MCF 10A (cell line): Measurements from ENCODE around the gene CIB4. TPM values are rescaled to one million over a fixed set of nuclear protein-coding genes. Genes with fewer than 3 reads are reported as not detected.
"Not testable (repeated sequence)": the region's sequence is repeated elsewhere in the genome, so short reads cannot be mapped to it uniquely, and the experiment has no call there.

Source experiments
- BruUV-seq: library from RNA; stranded (reverse); fragments of 400-500 nt; replicated peaks from 2 replicates; lab custom pipeline; 2021; lab: Mats Ljungman, UMichigan
- CTCF ChIA-PET: fragments of 300-600 bp; sonication (Branson Sonifier 250); formaldehyde crosslinking; extraction: SDS; loops from one replicate; lab custom pipeline; 2021; ENCODE audit warnings: antibody characterized with exemption, inconsistent platforms; lab: Yijun Ruan, JAX
- POLR2A ChIA-PET: fragments of 300-600, 350-650 bp; sonication (Branson Sonifier 250); formaldehyde crosslinking; extraction: SDS; loops from one replicate; lab custom pipeline; 2020; ENCODE audit warnings: antibody characterized with exemption, inconsistent platforms; lab: Yijun Ruan, JAX
- DNase-seq: peaks from one replicate; pipeline ENCODE4 v3.0.0-alpha.2; 2018; ENCODE audit not compliant: unreplicated experiment
- H3K27ac Mint-ChIP-seq: one replicate; pipeline ENCODE4 v1.8.0; 2022; ENCODE audit warnings: mild to moderate bottlenecking, low read depth, mixed read lengths; ENCODE audit not compliant: unreplicated experiment
- H3K27me3 Mint-ChIP-seq: one replicate; pipeline ENCODE4 v1.8.0; 2022; ENCODE audit warnings: mixed read lengths; ENCODE audit not compliant: insufficient read depth, unreplicated experiment
- H3K36me3 Mint-ChIP-seq: one replicate; pipeline ENCODE4 v1.8.0; 2022; ENCODE audit warnings: mild to moderate bottlenecking, moderate library complexity, mixed read lengths; ENCODE audit not compliant: insufficient read depth, unreplicated experiment
- H3K4me1 Mint-ChIP-seq: one replicate; pipeline ENCODE4 v1.8.0; 2022; ENCODE audit warnings: mixed read lengths; ENCODE audit not compliant: insufficient read depth, unreplicated experiment
- H3K4me3 Mint-ChIP-seq: one replicate; pipeline ENCODE4 v1.8.0; 2022; ENCODE audit warnings: mild to moderate bottlenecking, moderate library complexity, mixed read lengths; ENCODE audit not compliant: unreplicated experiment
- H3K9me3 Mint-ChIP-seq: one replicate; pipeline ENCODE4 v1.8.0; 2022; ENCODE audit warnings: mixed read lengths; ENCODE audit not compliant: unreplicated experiment
- intact Hi-C: fragments of 100-400 bp; cut with micrococcal nuclease; formaldehyde crosslinking; loops from 2 replicates; pipeline ENCODE4 v1.14.1; 2022
- total RNA-seq: library from RNA; stranded (reverse); gene quantifications from 2 replicates; pipeline ENCODE4 v1.2.3, GENCODE V29; 2022
- TF ChIP-seq, protein P1 (sequence below): fragments of 200-600 bp; IDR thresholded peaks from one replicate; pipeline ENCODE4 v1.8.0; 2022; ENCODE audit warnings: antibody characterized with exemption, mild to moderate bottlenecking; ENCODE audit not compliant: unreplicated experiment

CIB4 gene
- total RNA-seq, 1 experiment from 2014 or later, result not detected

DNA sequence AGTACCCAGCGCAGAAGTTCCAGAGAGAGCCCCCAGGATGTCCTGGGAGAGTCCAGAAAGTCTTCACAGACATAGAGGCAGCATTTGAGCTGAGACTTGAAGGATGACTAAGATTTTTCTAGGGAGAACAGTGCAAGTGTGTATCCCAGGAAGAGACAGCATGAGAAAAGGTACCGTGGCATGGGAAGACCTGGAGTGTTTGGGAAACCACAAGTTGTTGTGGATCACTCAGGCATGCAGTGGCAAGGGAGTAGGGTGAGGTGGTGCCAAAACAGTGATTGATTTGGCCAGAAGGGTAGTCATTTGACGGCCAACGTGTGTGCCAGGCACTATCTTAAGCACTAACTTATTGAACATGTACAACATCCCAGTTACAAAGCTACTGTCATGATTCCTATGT, 26.9 kb upstream of the CIB4 start:
- intact Hi-C loops, result no loop called here
- DNase-seq, result no peak
- TF ChIP-seq, protein P1, sequence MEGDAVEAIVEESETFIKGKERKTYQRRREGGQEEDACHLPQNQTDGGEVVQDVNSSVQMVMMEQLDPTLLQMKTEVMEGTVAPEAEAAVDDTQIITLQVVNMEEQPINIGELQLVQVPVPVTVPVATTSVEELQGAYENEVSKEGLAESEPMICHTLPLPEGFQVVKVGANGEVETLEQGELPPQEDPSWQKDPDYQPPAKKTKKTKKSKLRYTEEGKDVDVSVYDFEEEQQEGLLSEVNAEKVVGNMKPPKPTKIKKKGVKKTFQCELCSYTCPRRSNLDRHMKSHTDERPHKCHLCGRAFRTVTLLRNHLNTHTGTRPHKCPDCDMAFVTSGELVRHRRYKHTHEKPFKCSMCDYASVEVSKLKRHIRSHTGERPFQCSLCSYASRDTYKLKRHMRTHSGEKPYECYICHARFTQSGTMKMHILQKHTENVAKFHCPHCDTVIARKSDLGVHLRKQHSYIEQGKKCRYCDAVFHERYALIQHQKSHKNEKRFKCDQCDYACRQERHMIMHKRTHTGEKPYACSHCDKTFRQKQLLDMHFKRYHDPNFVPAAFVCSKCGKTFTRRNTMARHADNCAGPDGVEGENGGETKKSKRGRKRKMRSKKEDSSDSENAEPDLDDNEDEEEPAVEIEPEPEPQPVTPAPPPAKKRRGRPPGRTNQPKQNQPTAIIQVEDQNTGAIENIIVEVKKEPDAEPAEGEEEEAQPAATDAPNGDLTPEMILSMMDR, result no peak
- no peak overlapping the region for H3K27ac Mint-ChIP-seq
- H3K4me1 Mint-ChIP-seq, result no peaks in the 10 kb centered on the region
- H3K36me3 Mint-ChIP-seq, result no peaks in the 10 kb centered on the region
- POLR2A ChIA-PET, result interaction anchor here (0.7 to 1.8 kb wide), 2 partner anchors 10 to 476 kb away, joined by 3 to 4 read pairs; no protein-coding TSS in a partner anchor
- H3K9me3 Mint-ChIP-seq, result no peaks in the 10 kb centered on the region
- CTCF ChIA-PET, result interaction anchor here (0.6 kb wide), 2 partner anchors 80 to 1625 kb away, joined by 3 read pairs; no protein-coding TSS in a partner anchor
- no peak overlapping the region for H3K4me3 Mint-ChIP-seq
- no TSS peak for BruUV-seq
- H3K27me3 Mint-ChIP-seq, result peaks cover 88% of the 10 kb centered on the region

DNA sequence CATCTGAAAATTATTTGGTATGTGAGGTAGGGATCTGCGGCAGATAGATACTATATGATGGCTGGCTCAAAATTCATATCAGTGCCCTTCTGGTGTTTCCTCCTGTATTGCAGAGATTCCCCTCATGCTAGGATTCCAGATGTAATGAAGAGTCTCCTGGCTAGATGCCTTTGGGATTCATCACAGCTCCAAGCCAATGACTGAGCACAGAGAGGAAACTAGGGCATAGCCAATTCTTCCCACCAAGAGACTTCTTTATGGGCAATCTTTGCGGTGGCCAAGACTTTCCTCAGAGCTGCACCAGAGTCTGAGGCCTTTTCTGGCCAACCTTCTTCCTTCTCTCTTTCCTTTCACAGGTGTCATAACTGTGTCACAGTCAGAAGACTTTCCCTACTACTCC, 25.5 kb upstream of the CIB4 start:
- Mint-ChIP-seq H3K4me1 (no peaks in the 10 kb centered on the region), H3K27me3 (peaks cover 75% of the 10 kb centered on the region), H3K36me3 (no peaks in the 10 kb centered on the region), H3K4me3 (no peak overlapping the region), H3K27ac (no peak overlapping the region), H3K9me3 (no peaks in the 10 kb centered on the region)
- intact Hi-C loops, result no loop called here
- TF ChIP-seq, protein P1, result no peak
- ChIA-PET CTCF (no interaction called here), POLR2A (interaction anchor here (1.8 kb wide), 1 partner anchor 11 kb away, joined by 4 read pairs; no protein-coding TSS in a partner anchor)
- no TSS peak for BruUV-seq
- no peak for DNase-seq

DNA sequence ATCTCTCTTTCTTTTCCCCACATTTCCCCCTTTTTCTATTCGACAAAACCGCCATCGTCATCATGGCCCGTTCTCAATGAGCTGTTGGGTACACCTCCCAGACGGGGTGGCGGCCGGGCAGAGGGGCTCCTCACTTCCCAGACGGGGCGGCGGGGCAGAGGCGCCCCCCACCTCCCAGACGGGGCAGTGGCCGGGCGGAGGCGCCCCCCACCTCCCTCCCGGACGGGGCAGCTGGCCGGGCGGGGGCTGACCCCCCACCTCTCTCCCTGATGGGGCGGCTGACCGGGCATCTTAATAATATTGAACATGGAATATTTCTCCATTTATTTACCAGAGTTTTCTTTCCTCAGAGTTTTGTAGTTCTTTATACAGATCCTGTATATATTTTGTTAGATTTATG, 24.1 kb upstream of the CIB4 start:
- H3K4me1 Mint-ChIP-seq, result not testable (repeated sequence)

DNA sequence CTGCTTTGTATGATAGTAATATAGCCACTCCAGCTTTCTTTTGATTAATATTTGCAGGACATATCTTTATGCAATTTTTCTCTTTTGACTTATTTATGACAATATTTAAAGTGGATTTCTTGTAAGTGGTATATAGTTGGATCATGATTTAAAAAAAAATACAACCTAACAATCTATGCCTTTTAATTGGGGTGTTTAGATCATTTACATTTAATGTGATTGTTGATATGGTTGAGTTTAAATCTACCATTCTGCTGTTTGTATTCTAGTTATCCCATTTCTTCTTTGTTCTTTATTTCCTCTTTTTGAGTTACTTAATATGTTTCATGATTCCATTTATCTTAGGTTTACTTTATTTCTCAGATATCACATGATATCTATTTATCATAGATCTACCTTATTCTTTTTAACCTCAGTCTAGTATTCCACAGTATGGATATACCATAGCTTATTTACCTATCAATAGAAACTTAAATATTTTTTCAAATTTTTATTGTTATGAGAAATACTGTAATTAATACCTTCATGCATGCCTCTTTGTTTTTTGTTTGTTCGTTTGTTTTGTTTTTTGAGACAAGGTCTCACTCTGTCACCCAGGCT, 19.3 kb upstream of the CIB4 start:
- intact Hi-C loops, result no loop called here
- CTCF ChIA-PET, result interaction anchor here (0.7 kb wide), 1 partner anchor 345 kb away, joined by 3 read pairs; no protein-coding TSS in a partner anchor
- H3K27me3 Mint-ChIP-seq, result peaks cover 64% of the 10 kb centered on the region

More for the DNA sequence above, 24.1 kb upstream of the CIB4 start:
- POLR2A ChIA-PET, intact Hi-C loops, DNase-seq, BruUV-seq, H3K36me3 Mint-ChIP-seq, CTCF ChIA-PET, H3K4me3 Mint-ChIP-seq, H3K27ac Mint-ChIP-seq: not testable (repeated sequence)
- H3K27me3 Mint-ChIP-seq, result peaks cover 74% of the 10 kb centered on the region
- H3K9me3 Mint-ChIP-seq, result peaks cover 14% of the 10 kb centered on the region

More for the DNA sequence above, 19.3 kb upstream of the CIB4 start:
- H3K4me1 Mint-ChIP-seq, result no peaks in the 10 kb centered on the region
- no peak for DNase-seq
- H3K27ac Mint-ChIP-seq, result no peak overlapping the region
- H3K4me3 Mint-ChIP-seq, result no peak overlapping the region
- no peaks in the 10 kb centered on the region for H3K36me3 Mint-ChIP-seq
- BruUV-seq, result no TSS peak
- TF ChIP-seq, protein P1, result no peak
- peaks cover 30% of the 10 kb centered on the region for H3K9me3 Mint-ChIP-seq
- POLR2A ChIA-PET, result no interaction called here
